Left ventricle myocardium inferior (tissue), 1 donor: Measurements from ENCODE around the gene EGLN1. TPM values are rescaled to one million over a fixed set of nuclear protein-coding genes. Genes with fewer than 3 reads are reported as not detected.

Experiments used
- DNase-seq: peaks from one replicate; pipeline ENCODE4 v3.0.0-alpha.2; 2020
- H3K27ac ChIP-seq: fragments of 200-600 bp; replicated peaks from 2 replicates; pipeline ENCODE4 v1.8.0; 2021
- H3K27me3 ChIP-seq: fragments of 200-600 bp; 2 replicates; pipeline ENCODE4 v1.8.0; 2021; ENCODE audit warnings: low read depth
- H3K36me3 ChIP-seq: fragments of 200-600 bp; 2 replicates; pipeline ENCODE4 v1.8.0; 2021
- H3K4me1 ChIP-seq: fragments of 200-600 bp; 2 replicates; pipeline ENCODE4 v1.8.0; 2021
- H3K4me3 ChIP-seq: fragments of 200-600 bp; 2 replicates; pipeline ENCODE4 v1.8.0; 2021; ENCODE audit warnings: mild to moderate bottlenecking, moderate library complexity
- H3K9me3 ChIP-seq: fragments of 200-600 bp; replicated peaks from 2 replicates; pipeline ENCODE4 v1.8.0; 2021
- CTCF ChIP-seq: fragments of 200-600 bp; IDR thresholded peaks from 2 replicates; pipeline ENCODE4 v1.8.0; 2021; ENCODE audit warnings: antibody characterized with exemption, mild to moderate bottlenecking, borderline replicate concordance
- intact Hi-C: fragments of 100-400 bp; cut with micrococcal nuclease; formaldehyde crosslinking; loops from one replicate; pipeline ENCODE4 v1.11.0; 2022
- total RNA-seq: library from RNA; stranded (reverse); fragmentation: NEBNext Ultra II Directional; extraction: Animal tissue kit (Norgen Biotek cat#: 25700); gene quantifications from one replicate; pipeline ENCODE4 v1.2.1, GENCODE V29; 2021
- donor health status: DM: no; HTN: yes; CAD: no; lungs with severe emphysema.

Gene EGLN1
- total RNA-seq, 1 donor from 2014 or later, result 83.2 TPM

- Histone ChIP-seq H3K4me3 (no peak overlapping the region), H3K27me3 (no peaks in the 10 kb centered on the region), H3K27ac (no peak overlapping the region), H3K36me3 (no peaks in the 10 kb centered on the region), H3K4me1 (peaks cover 86% of the 10 kb centered on the region), H3K9me3 (no peaks in the 10 kb centered on the region)
- no peak for DNase-seq
- no peak for TF ChIP-seq CTCF
- intact Hi-C loops, result no loop called here
Measured at GRCh38 chr1:231386466-231386865, 35.6 kb downstream of the EGLN1 start.

GRCh38 chr1:231385416-231385748 lies 36.7 kb downstream of the EGLN1 start:
- H3K27ac ChIP-seq, result no peak overlapping the region
- H3K4me1 ChIP-seq, result peaks cover 85% of the 10 kb centered on the region

GRCh38 chr1:231384696-231385415 lies 37.2 kb downstream of the EGLN1 start:
- Histone ChIP-seq H3K4me3 (no peak overlapping the region), H3K4me1 (peaks cover 83% of the 10 kb centered on the region), H3K36me3 (no peaks in the 10 kb centered on the region), H3K27me3 (no peaks in the 10 kb centered on the region), H3K9me3 (no peaks in the 10 kb centered on the region), H3K27ac (no peak overlapping the region)
- no peak for TF ChIP-seq CTCF
- no peak for DNase-seq
- intact Hi-C loops, result no loop called here

More at GRCh38 chr1:231385416-231385748, 36.7 kb downstream of the EGLN1 start:
- Histone ChIP-seq H3K4me3 (no peak overlapping the region), H3K36me3 (no peaks in the 10 kb centered on the region), H3K27me3 (no peaks in the 10 kb centered on the region), H3K9me3 (no peaks in the 10 kb centered on the region)
- DNase-seq, result no peak
- intact Hi-C loops, result no loop called here
- TF ChIP-seq CTCF, result no peak

GRCh38 chr1:231383159-231383860 lies 38.8 kb downstream of the EGLN1 start:
- Histone ChIP-seq H3K36me3 (no peaks in the 10 kb centered on the region), H3K4me1 (peaks cover 83% of the 10 kb centered on the region), H3K4me3 (no peak overlapping the region), H3K27ac (no peak overlapping the region), H3K9me3 (no peaks in the 10 kb centered on the region), H3K27me3 (no peaks in the 10 kb centered on the region)
- intact Hi-C loops, result no loop called here
- TF ChIP-seq CTCF, result no peak
- no peak for DNase-seq

GRCh38 chr1:231382426-231382825 lies 39.7 kb downstream of the EGLN1 start:
- no peaks in the 10 kb centered on the region for H3K9me3 ChIP-seq
- intact Hi-C loops, result no loop called here
- DNase-seq, result no peak
- H3K4me3 ChIP-seq, result no peak overlapping the region
- H3K36me3 ChIP-seq, result no peaks in the 10 kb centered on the region
- no peak overlapping the region for H3K27ac ChIP-seq
- H3K4me1 ChIP-seq, result peaks cover 84% of the 10 kb centered on the region
- no peaks in the 10 kb centered on the region for H3K27me3 ChIP-seq
- TF ChIP-seq CTCF, result no peak
